ENCODE data around the gene TANGO6.

- TF ChIP-seq POLR2A (IDR thresholded peaks at IDR 0.05; ENCODE audit: control extremely low read depth in 1 of 2, low read depth in 2 of 2, low read length in 2 of 2) (no peak), SUZ12 (IDR thresholded peaks at IDR 0.05; ENCODE audit: low read length) (no peak), JUND (IDR thresholded peaks at IDR 0.05; ENCODE audit: low read length) (no peak), PHF8 (conservative IDR thresholded peaks at IDR 0.05; ENCODE audit: low read depth, low read length) (no peak), CTCF (IDR thresholded peaks at IDR 0.05; ENCODE audit: control extremely low read depth in 1 of 3, insufficient read depth in 1 of 3, low read depth in 1 of 3, low read length in 3 of 3) (no peak), HDAC6 (IDR thresholded peaks at IDR 0.05; ENCODE audit: low read depth, low read length) (no peak), USF2 (IDR thresholded peaks at IDR 0.05; ENCODE audit: low read length) (no peak), ATF2 (IDR thresholded peaks at IDR 0.05; ENCODE audit: low read length) (no peak)
Observed at GRCh38 chr16:69040144-69040909, 197.0 kb downstream of the TANGO6 start.
